Gastrocnemius medialis (tissue), 4 donors: ENCODE measurements around the gene POLL. TPM values are rescaled to one million over a fixed set of nuclear protein-coding genes. Genes with fewer than 3 reads are reported as not detected.

Source experiments
- ATAC-seq, 2 donors: fragments of 150-250 bp; one replicate each; pipeline ENCODE4 v1.9.1; 2016
- DNase-seq, 2 donors: peaks; one replicate each; pipeline ENCODE4 v3.0.0-alpha.2; 2019
- H3K27ac ChIP-seq, 4 donors: fragments of 200-600 bp; sonication (generic); 1 replicate in 1 of 4; 2 replicates in 3 of 4; pipeline ENCODE4 v1.5.1; 2016 to 2018; ENCODE audit warnings: mild to moderate bottlenecking in 2 of 4, moderate library complexity in 1 of 4
- H3K27me3 ChIP-seq, 3 donors: fragments of 200-600 bp; sonication (generic) in 2 of 3; 1 replicate in 1 of 3; 2 replicates in 2 of 3; pipeline versions ENCODE4 v1.5.1 to v1.6.0; 2016 to 2019; ENCODE audit warnings: mild to moderate bottlenecking in 1 of 3, moderate library complexity in 1 of 3
- H3K36me3 ChIP-seq, 2 donors: fragments of 200-600 bp; sonication (generic) in 1 of 2; one replicate each; pipeline ENCODE4 v1.5.1; 2017 to 2018
- H3K4me1 ChIP-seq, 2 donors: fragments of 200-600 bp; sonication (generic) in 1 of 2; one replicate each; pipeline ENCODE4 v1.5.1; 2016 to 2017; ENCODE audit warnings: mild to moderate bottlenecking in 2 of 2
- H3K4me3 ChIP-seq, 4 donors: fragments of 200-600 bp; sonication (generic) in 3 of 4; 1 replicate in 1 of 4; 2 replicates in 3 of 4; pipeline ENCODE4 v1.5.1; 2016 to 2019; ENCODE audit warnings: mild to moderate bottlenecking in 2 of 4
- H3K9me3 ChIP-seq, 3 donors: fragments of 200-600 bp; sonication (generic) in 2 of 3; 1 replicate in 1 of 3; 2 replicates in 2 of 3; pipeline ENCODE4 v1.5.1; 2016 to 2019
- POLR2A ChIP-seq, 2 donors: fragments of 450-650 bp; IDR thresholded peaks; one replicate each; pipeline ENCODE4 v1.6.1; 2017; ENCODE audit warnings: antibody characterized with exemption in 2 of 2, mild to moderate bottlenecking in 2 of 2, moderate library complexity in 2 of 2
- in situ Hi-C, 4 donors: fragments of 200-750 bp; cut with MboI; loops; one replicate each; pipeline versions ENCODE4 v1.15.0 to v1.8.0; 2017; ENCODE audit warnings: low sequenced_read_pairs in 4 of 4
- intact Hi-C: fragments of 100-400 bp; cut with DNase I; formaldehyde crosslinking; loops from one replicate; pipeline ENCODE4 v1.15.1; 2023; ENCODE audit warnings: low total_unique reads
- total RNA-seq, 4 donors: library from RNA; depleted of rRNA; stranded (reverse); fragments of >200 nt; gene quantifications; one replicate each; pipeline versions ENCODE4 v1.1.0 to v1.2.3, GENCODE V29; 2016
- TF ChIP-seq, protein P1 (sequence below), 5 experiments: fragments of 450-650 bp in 3 of 5; fragments of 200-600 bp in 2 of 5; sonication (generic) in 2 of 5; IDR thresholded peaks in 4 of 5; conservative IDR thresholded peaks in 1 of 5; 1 replicate in 4 of 5; 2 replicates in 1 of 5; pipeline ENCODE4 v1.5.1; 2016 to 2019; ENCODE audit warnings: antibody characterized with exemption in 5 of 5, mild to moderate bottlenecking in 3 of 5, moderate library complexity in 3 of 5

The POLL gene
- total RNA-seq, 4 donors from 2014 or later, result 15.4 to 33.1 (median 29.4) TPM

DNA sequence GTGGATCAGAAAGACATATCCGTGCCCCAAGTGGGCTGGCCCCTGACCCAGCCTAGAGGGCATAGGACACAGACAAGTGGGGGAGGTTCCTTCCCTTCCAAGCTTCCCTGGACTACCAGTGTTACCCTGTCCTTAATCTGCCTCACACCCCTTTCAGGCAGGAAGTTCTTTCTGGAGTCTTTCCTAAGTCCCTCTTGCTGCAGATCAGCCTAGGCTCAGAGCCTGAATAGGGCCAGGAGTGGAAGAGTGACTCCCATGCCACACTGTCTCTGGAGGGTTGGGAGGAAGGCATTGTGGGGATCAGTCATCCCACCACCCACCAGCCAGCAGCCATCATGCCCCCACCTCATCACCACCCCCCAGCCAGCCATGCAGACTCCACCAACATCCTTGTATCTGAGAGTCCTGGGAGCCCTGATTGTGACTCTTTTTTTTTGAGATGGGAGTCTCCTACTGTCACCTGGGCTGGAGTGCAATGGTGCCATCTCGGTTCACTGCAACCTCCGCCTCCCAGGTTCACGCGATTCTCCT is 22.6 kb downstream of the POLL start:
- H3K27me3 ChIP-seq, result peaks cover 32 to 53% (median 43%) of the 10 kb centered on the region in 3 donors
- intact Hi-C loops (no loop called here), in situ Hi-C loops (loop anchor here (10.0 to 25.0 kb wide), 4 partner anchors 253 to 351 kb away; no protein-coding TSS in a partner anchor)

DNA sequence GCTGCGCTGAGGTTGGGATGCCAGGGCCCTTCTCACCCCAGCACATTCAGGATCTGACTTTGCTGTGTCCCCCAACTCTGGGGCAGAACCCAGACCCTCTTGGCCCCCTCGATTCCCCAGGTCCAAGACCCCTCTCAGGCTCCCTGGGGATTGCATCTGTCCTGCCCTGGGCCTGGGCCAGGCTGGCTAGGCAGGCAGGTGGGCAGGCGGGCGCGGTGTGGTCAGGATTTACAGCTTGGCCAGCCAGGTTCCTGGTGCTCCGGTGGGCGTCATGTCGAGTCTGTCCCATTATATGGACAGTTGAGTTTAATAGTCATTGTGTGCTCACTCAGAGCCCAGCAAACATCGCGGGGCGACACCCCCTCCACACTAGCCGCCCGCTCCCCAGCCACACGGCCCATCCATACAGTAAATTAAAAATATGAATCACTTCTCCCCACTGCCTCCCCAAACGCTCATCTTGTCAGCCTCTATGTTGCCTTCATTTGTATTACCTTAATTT is 23.5 kb downstream of the POLL start:
- H3K4me3 ChIP-seq, result no peak overlapping the region
- no peaks in the 10 kb centered on the region for H3K9me3 ChIP-seq
- ATAC-seq (no peak), DNase-seq (no peak)
- H3K4me1 ChIP-seq, result peaks cover under 1 to 7% of the 10 kb centered on the region in 2 donors
- in situ Hi-C loops, result loop anchor here (10.0 to 25.0 kb wide), 4 partner anchors 252 to 350 kb away; no protein-coding TSS in a partner anchor
- no peaks in the 10 kb centered on the region for H3K36me3 ChIP-seq
- no peak overlapping the region for H3K27ac ChIP-seq
- H3K27me3 ChIP-seq, result peaks cover 28 to 48% (median 38%) of the 10 kb centered on the region in 3 donors
- TF ChIP-seq POLR2A (IDR thresholded peaks at IDR 0.05), result no peak
- TF ChIP-seq, protein P1, sequence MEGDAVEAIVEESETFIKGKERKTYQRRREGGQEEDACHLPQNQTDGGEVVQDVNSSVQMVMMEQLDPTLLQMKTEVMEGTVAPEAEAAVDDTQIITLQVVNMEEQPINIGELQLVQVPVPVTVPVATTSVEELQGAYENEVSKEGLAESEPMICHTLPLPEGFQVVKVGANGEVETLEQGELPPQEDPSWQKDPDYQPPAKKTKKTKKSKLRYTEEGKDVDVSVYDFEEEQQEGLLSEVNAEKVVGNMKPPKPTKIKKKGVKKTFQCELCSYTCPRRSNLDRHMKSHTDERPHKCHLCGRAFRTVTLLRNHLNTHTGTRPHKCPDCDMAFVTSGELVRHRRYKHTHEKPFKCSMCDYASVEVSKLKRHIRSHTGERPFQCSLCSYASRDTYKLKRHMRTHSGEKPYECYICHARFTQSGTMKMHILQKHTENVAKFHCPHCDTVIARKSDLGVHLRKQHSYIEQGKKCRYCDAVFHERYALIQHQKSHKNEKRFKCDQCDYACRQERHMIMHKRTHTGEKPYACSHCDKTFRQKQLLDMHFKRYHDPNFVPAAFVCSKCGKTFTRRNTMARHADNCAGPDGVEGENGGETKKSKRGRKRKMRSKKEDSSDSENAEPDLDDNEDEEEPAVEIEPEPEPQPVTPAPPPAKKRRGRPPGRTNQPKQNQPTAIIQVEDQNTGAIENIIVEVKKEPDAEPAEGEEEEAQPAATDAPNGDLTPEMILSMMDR (IDR thresholded peaks at IDR 0.05 in 4 of 5, conservative IDR thresholded peaks at IDR 0.05 in 1 of 5), result no peak
- intact Hi-C loops, result no loop called here

More for the DNA sequence above, 22.6 kb downstream of the POLL start:
- no peak for ATAC-seq
- DNase-seq, result no peak
- no peak overlapping the region for H3K4me3 ChIP-seq
- H3K4me1 ChIP-seq, result peaks cover 6 to 14% of the 10 kb centered on the region in 2 donors
- TF ChIP-seq, protein P1 (IDR thresholded peaks at IDR 0.05 in 4 of 5, conservative IDR thresholded peaks at IDR 0.05 in 1 of 5), result no peak
- TF ChIP-seq POLR2A (IDR thresholded peaks at IDR 0.05), result no peak
- H3K27ac ChIP-seq, result no peak overlapping the region
- H3K9me3 ChIP-seq, result no peaks in the 10 kb centered on the region
- no peaks in the 10 kb centered on the region for H3K36me3 ChIP-seq

DNA sequence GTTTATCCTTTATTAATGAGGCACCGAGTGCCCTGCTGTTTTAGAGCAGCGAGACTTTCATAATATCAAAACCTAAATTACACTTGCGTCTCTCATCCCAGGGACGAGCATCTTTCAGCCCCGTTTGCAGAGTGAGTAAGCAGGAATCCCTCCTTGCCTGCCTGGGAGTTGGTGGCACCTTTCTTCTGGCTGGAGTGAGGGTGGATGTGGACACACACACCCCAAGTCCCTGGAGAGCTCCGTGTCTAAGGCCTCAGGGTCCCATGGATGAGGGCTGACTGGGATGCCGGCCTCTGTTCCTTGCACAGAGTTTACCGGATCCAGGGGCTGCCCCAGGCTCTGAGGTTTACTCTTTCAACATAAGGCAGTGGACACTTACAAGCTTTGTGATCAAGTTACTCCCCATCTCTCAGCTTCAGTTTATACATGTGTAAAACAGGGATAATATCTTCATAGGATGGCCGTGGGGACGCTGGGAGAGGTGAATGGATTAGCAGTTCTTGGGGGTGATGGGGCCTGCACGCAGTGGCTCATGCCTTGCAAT is 24.5 kb downstream of the POLL start:
- in situ Hi-C loops (loop anchor here (10.0 to 25.0 kb wide), 4 partner anchors 251 to 349 kb away; no protein-coding TSS in a partner anchor), intact Hi-C loops (no loop called here)
- ATAC-seq, result no peak
- Histone ChIP-seq H3K27me3 (peaks cover 19 to 38% (median 34%) of the 10 kb centered on the region in 3 donors), H3K36me3 (no peaks in the 10 kb centered on the region), H3K27ac (no peak overlapping the region), H3K4me3 (no peak overlapping the region), H3K9me3 (no peaks in the 10 kb centered on the region), H3K4me1 (peaks cover 0 to 7% of the 10 kb centered on the region in 2 donors)
- no peak for DNase-seq
- TF ChIP-seq POLR2A (IDR thresholded peaks at IDR 0.05), result no peak
- TF ChIP-seq, protein P1 (IDR thresholded peaks at IDR 0.05 in 4 of 5, conservative IDR thresholded peaks at IDR 0.05 in 1 of 5), result no peak

DNA sequence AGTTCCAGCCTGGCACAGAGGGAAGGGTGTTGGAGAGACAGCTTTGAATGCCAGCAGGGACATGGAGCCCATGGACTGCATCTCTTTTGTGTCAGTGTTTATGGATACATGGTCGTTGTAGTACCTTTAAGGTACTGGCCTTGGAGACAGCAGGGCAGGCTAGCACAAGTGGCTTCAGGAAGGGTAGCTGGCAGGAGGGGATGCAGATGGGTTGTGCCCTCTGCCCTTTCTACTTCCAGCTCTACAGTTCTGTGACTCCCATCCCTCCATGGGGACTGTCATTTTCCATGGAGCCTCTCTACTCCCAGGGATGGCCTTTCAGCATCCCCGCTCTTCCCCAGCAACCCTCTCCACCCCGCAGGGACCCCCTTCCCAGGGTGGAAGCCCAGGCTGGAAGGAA is 25.1 kb downstream of the POLL start:
- H3K4me3 ChIP-seq, result no peak overlapping the region
- H3K36me3 ChIP-seq, result no peaks in the 10 kb centered on the region
- H3K4me1 ChIP-seq, result peaks cover 0 to 7% of the 10 kb centered on the region in 2 donors
- ATAC-seq, result no peak
- H3K27me3 ChIP-seq, result peaks cover 19 to 32% (median 30%) of the 10 kb centered on the region in 3 donors
- H3K27ac ChIP-seq, result no peak overlapping the region
- in situ Hi-C loops (loop anchor here (10.0 to 25.0 kb wide), 4 partner anchors 251 to 348 kb away; no protein-coding TSS in a partner anchor), intact Hi-C loops (no loop called here)
- TF ChIP-seq, protein P1 (IDR thresholded peaks at IDR 0.05 in 4 of 5, conservative IDR thresholded peaks at IDR 0.05 in 1 of 5), result no peak
- no peak for TF ChIP-seq POLR2A (IDR thresholded peaks at IDR 0.05)
- DNase-seq, result no peak
- H3K9me3 ChIP-seq, result no peaks in the 10 kb centered on the region
